Hepatocyte (in vitro differentiated cells): ENCODE measurements around the gene HBB. TPM values are rescaled to one million over a fixed set of nuclear protein-coding genes. Genes with fewer than 3 reads are reported as not detected.
A peak's percentile ranks its signal among the peaks of the same experiment; 100 is the strongest.

Experiments
- DNase-seq: peaks from one replicate; pipeline ENCODE4 v3.0.0-alpha.2; 2016; ENCODE audit warnings: low spot score
- H2AFZ ChIP-seq: fragments of 200-600 bp; sonication (generic); 2 replicates; pipeline ENCODE4 v1.6.0; 2016; ENCODE audit warnings: antibody characterized with exemption, mild to moderate bottlenecking
- H3K27ac ChIP-seq: fragments of 200-600 bp; sonication (generic); 2 replicates; pipeline ENCODE4 v1.5.1; 2016; ENCODE audit warnings: mild to moderate bottlenecking
- H3K27me3 ChIP-seq: fragments of 200-600 bp; sonication (generic); 2 replicates; pipeline ENCODE4 v1.6.1; 2016
- H3K36me3 ChIP-seq: fragments of 200-600 bp; sonication (generic); replicated peaks from 2 replicates; pipeline ENCODE4 v1.5.1; 2016; ENCODE audit warnings: low read depth; ENCODE audit not compliant: insufficient read depth
- H3K4me1 ChIP-seq: fragments of 200-600 bp; sonication (generic); 2 replicates; pipeline ENCODE4 v1.5.1; 2016; ENCODE audit warnings: mild to moderate bottlenecking, moderate library complexity; ENCODE audit not compliant: insufficient read depth
- H3K4me2 ChIP-seq: fragments of 200-600 bp; sonication (generic); 2 replicates; pipeline ENCODE4 v1.6.0; 2016
- H3K4me3 ChIP-seq: fragments of 200-600 bp; sonication (generic); 2 replicates; pipeline ENCODE4 v1.5.1; 2016; ENCODE audit warnings: mild to moderate bottlenecking
- H3K79me2 ChIP-seq: fragments of 200-600 bp; sonication (generic); 2 replicates; pipeline ENCODE4 v1.6.0; 2017; ENCODE audit warnings: mild to moderate bottlenecking
- H3K9me2 ChIP-seq: fragments of 200-600 bp; sonication (generic); replicated peaks from 2 replicates; pipeline ENCODE4 v1.6.0; 2017; ENCODE audit warnings: mild to moderate bottlenecking; ENCODE audit not compliant: insufficient read depth
- H3K9me3 ChIP-seq: fragments of 200-600 bp; sonication (generic); 2 replicates; pipeline ENCODE4 v1.5.1; 2016; ENCODE audit warnings: low read depth, mild to moderate bottlenecking
- H4K20me1 ChIP-seq: fragments of 200-600 bp; sonication (generic); 2 replicates; pipeline ENCODE4 v1.6.0; 2016; ENCODE audit warnings: mild to moderate bottlenecking; ENCODE audit not compliant: insufficient read depth, poor library complexity, severe bottlenecking
- EZH2 ChIP-seq: fragments of 200-600 bp; sonication (generic); IDR thresholded peaks from 2 replicates; pipeline ENCODE4 v1.6.1; 2016; ENCODE audit warnings: antibody characterized with exemption, mild to moderate bottlenecking, borderline replicate concordance
- EZH2phosphoT487 ChIP-seq: fragments of 200-600 bp; sonication (generic); IDR thresholded peaks from one replicate; pipeline ENCODE4 v1.6.1; 2018; ENCODE audit warnings: antibody characterized with exemption, mild to moderate bottlenecking, low read depth, moderate library complexity; ENCODE audit not compliant: unreplicated experiment, severe bottlenecking
- WGBS: methylation state at CpG from one replicate; pipeline ENCODE4 v1.1.6; 2016; ENCODE audit warnings: low lambda C conversion rate; ENCODE audit errors: missing lambda C conversion rate; 5-methylcytosine and 5-hydroxymethylcytosine counted together
- polyA plus RNA-seq: library from polyadenylated mRNA; unstranded; fragments of >200 nt; fragmentation: Nextera tagmentation; extraction: Ambion mirVana; gene quantifications from 2 replicates; pipeline ENCODE4 v1.2.1, GENCODE V29; 2016
- total RNA-seq: library from RNA; depleted of rRNA; stranded (reverse); fragments of >200 nt; gene quantifications from 2 replicates; pipeline ENCODE4 v1.2.3, GENCODE V29; 2014
- TF ChIP-seq, protein P1 (sequence below): fragments of 200-600 bp; sonication (generic); IDR thresholded peaks from 2 replicates; pipeline ENCODE4 v1.5.1; 2016; ENCODE audit warnings: antibody characterized with exemption, mild to moderate bottlenecking; ENCODE audit not compliant: poor library complexity

HBB gene
- total and polyA plus RNA-seq, 2 experiments from 2014 or later, result not detected

DNA sequence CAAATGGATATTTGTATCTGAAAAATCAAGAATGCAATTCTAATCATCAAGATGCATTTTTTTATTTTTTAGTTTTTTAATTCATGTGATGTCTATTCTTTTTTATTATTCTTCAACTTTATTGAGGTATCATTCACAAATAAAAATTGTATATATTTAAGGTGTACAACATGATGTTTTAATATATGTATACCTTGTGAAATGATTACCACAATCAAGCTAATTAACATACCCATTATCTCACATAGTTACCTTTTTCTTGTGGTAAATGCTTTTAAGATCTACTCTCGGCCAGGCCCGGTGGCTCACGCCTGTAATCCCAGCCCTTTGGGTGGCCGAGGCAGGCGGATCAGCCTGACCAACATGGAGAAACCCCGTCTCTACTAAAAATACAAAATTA is 3.7 kb downstream of the HBB start:
- Histone ChIP-seq H3K79me2 (no peaks in the 10 kb centered on the region), H3K9me2 (no peaks in the 10 kb centered on the region), H3K36me3 (no peaks in the 10 kb centered on the region), H2AFZ (no peak overlapping the region), H3K4me3 (no peak overlapping the region), H3K9me3 (no peaks in the 10 kb centered on the region), H3K27ac (no peak overlapping the region), H3K4me1 (no peaks in the 10 kb centered on the region), H3K27me3 (no peaks in the 10 kb centered on the region), H4K20me1 (no peaks in the 10 kb centered on the region), H3K4me2 (no peak overlapping the region)
- TF ChIP-seq EZH2 (no peak), EZH2phosphoT487 (no peak)
- TF ChIP-seq, protein P1, sequence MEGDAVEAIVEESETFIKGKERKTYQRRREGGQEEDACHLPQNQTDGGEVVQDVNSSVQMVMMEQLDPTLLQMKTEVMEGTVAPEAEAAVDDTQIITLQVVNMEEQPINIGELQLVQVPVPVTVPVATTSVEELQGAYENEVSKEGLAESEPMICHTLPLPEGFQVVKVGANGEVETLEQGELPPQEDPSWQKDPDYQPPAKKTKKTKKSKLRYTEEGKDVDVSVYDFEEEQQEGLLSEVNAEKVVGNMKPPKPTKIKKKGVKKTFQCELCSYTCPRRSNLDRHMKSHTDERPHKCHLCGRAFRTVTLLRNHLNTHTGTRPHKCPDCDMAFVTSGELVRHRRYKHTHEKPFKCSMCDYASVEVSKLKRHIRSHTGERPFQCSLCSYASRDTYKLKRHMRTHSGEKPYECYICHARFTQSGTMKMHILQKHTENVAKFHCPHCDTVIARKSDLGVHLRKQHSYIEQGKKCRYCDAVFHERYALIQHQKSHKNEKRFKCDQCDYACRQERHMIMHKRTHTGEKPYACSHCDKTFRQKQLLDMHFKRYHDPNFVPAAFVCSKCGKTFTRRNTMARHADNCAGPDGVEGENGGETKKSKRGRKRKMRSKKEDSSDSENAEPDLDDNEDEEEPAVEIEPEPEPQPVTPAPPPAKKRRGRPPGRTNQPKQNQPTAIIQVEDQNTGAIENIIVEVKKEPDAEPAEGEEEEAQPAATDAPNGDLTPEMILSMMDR, result no peak
- whole genome bisulfite sequencing, result 84% methylated on average over 6 of the region's 6 CpGs
- DNase-seq, result no peak

DNA sequence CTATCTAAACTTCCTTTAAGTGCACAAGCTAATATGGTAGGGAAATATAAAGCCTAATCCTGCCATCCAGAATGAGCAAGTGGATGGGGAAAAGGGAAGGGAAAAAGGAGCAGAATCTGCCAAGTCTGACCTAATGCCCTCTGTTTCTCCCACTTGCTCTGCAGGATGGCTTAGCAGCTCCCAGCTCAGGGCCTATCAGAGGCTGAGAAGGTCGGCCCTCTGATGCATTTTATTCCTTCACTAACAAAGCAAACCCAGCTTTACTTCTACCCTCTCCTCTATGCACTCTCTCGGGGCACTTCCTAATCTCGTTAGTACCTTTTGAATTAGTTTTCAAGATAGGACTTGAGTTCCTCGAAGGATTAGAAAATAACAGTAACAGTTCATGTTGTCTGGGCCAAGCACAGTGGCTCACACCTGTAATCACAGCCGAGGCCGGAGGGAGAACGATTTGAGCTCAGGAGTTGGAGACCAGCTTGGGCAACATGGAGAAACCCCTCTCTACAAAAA is 16.4 kb downstream of the HBB start:
- Histone ChIP-seq H2AFZ (no peak overlapping the region), H3K4me1 (no peaks in the 10 kb centered on the region), H3K9me3 (no peaks in the 10 kb centered on the region), H3K4me3 (no peak overlapping the region), H3K9me2 (no peaks in the 10 kb centered on the region), H3K79me2 (no peaks in the 10 kb centered on the region), H3K36me3 (no peaks in the 10 kb centered on the region), H3K27me3 (no peaks in the 10 kb centered on the region), H4K20me1 (no peaks in the 10 kb centered on the region), H3K27ac (no peak overlapping the region), H3K4me2 (no peak overlapping the region)
- no peak for DNase-seq
- no peak for TF ChIP-seq EZH2phosphoT487
- TF ChIP-seq, protein P1, result no peak
- no peak for TF ChIP-seq EZH2
- WGBS, result 59% methylated on average over 7 of the region's 7 CpGs

- H3K9me3 ChIP-seq, result no peaks in the 10 kb centered on the region
- no peaks in the 10 kb centered on the region for H3K27me3 ChIP-seq
- no peak overlapping the region for H3K27ac ChIP-seq
- H3K4me2 ChIP-seq, result no peak overlapping the region
- H3K4me1 ChIP-seq, result no peaks in the 10 kb centered on the region
- WGBS, result 11% methylated on average over 1 of the region's 1 CpG
- H2AFZ ChIP-seq, result no peak overlapping the region
- TF ChIP-seq, protein P1, result peak; percentile 53
- TF ChIP-seq EZH2phosphoT487, result no peak
- H4K20me1 ChIP-seq, result no peaks in the 10 kb centered on the region
- H3K79me2 ChIP-seq, result no peaks in the 10 kb centered on the region
- H3K4me3 ChIP-seq, result no peak overlapping the region
- peak; percentile 54 for DNase-seq
- H3K36me3 ChIP-seq, result no peaks in the 10 kb centered on the region
- H3K9me2 ChIP-seq, result no peaks in the 10 kb centered on the region
Measured at GRCh38 chr11:5204787-5205186, 22.1 kb downstream of the HBB start.

DNA sequence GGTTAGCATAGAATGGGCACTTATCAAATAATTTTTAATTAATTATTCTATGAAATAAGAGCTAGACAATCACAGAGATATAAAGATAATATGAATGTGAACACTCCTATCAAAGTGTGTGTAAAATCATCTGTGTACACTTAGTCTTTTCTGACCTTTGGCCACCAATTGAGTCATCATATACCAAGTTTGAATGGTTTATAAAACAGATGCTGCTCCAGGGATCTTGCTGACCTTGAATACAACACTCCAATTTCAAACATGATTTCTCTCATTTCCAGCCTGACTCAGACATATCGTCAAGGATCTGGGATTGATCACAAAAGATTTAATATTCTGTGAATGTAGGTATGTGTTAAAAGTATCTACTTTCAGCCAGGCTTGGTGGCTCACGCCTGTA is 23.5 kb downstream of the HBB start:
- Histone ChIP-seq H3K36me3 (no peaks in the 10 kb centered on the region), H3K27ac (no peak overlapping the region), H3K4me2 (no peak overlapping the region), H3K27me3 (no peaks in the 10 kb centered on the region), H3K4me3 (no peak overlapping the region), H4K20me1 (no peaks in the 10 kb centered on the region), H3K79me2 (no peaks in the 10 kb centered on the region), H3K4me1 (no peaks in the 10 kb centered on the region), H3K9me2 (no peaks in the 10 kb centered on the region), H3K9me3 (no peaks in the 10 kb centered on the region), H2AFZ (no peak overlapping the region)
- WGBS, result 82% methylated on average over 2 of the region's 2 CpGs
- TF ChIP-seq, protein P1, result no peak
- TF ChIP-seq EZH2phosphoT487 (no peak), EZH2 (no peak)
- DNase-seq, result no peak
